Neural cell (in vitro differentiated cells): ENCODE measurements around the gene PXDN. TPM values are rescaled to one million over a fixed set of nuclear protein-coding genes. Genes with fewer than 3 reads are reported as not detected.

Source experiments
- H2AFZ ChIP-seq: fragments of 200-600, 300-800 bp; sonication (generic), shearing (Covaris generic); 2 replicates; pipeline ENCODE4 v1.6.0; 2014; ENCODE audit warnings: low read depth, mild to moderate bottlenecking, antibody characterized with exemption, low read length, moderate library complexity
- H3F3A ChIP-seq: fragments of 200-600 bp; shearing (Covaris generic); 2 replicates; pipeline ENCODE4 v1.6.1; 2016; ENCODE audit warnings: mild to moderate bottlenecking, moderate library complexity, mixed read lengths, antibody characterized with exemption, low read length; ENCODE audit not compliant: insufficient read depth, poor library complexity, severe bottlenecking
- H3K27ac ChIP-seq: fragments of 200-600, 300-800 bp; sonication (generic), shearing (Covaris generic); 2 replicates; pipeline ENCODE4 v1.5.1; 2014; ENCODE audit warnings: mild to moderate bottlenecking, low read length, moderate library complexity
- H3K27me3 ChIP-seq: fragments of 300-800, 200-600 bp; sonication (generic), shearing (Covaris generic); 2 replicates; pipeline ENCODE4 v1.6.0; 2014; ENCODE audit warnings: mild to moderate bottlenecking, low read depth, low read length, moderate library complexity; ENCODE audit not compliant: insufficient read depth
- H3K36me3 ChIP-seq: fragments of 300-800, 200-600 bp; sonication (generic), shearing (Covaris generic); 2 replicates; pipeline ENCODE4 v1.5.1; 2014; ENCODE audit warnings: mild to moderate bottlenecking, antibody characterized with exemption, low read length, moderate library complexity; ENCODE audit not compliant: insufficient read depth
- H3K4me2 ChIP-seq: fragments of 300-800, 200-600 bp; sonication (generic), shearing (Covaris generic); 2 replicates; pipeline ENCODE4 v1.6.0; 2014; ENCODE audit warnings: mild to moderate bottlenecking, low read length
- H3K4me3 ChIP-seq: fragments of 300-800, 200-600 bp; sonication (generic), shearing (Covaris generic); 2 replicates; pipeline ENCODE4 v1.5.1; 2014; ENCODE audit warnings: mild to moderate bottlenecking, low read length, moderate library complexity
- H3K79me2 ChIP-seq: fragments of 200-600 bp; shearing (Covaris generic); replicated peaks from 2 replicates; pipeline ENCODE4 v1.6.0; 2014; ENCODE audit warnings: mild to moderate bottlenecking, low read length, moderate library complexity; ENCODE audit not compliant: insufficient read depth
- H3K9ac ChIP-seq: fragments of 300-800, 200-600 bp; sonication (generic), shearing (Covaris generic); 2 replicates; pipeline ENCODE4 v1.6.1; 2016; ENCODE audit warnings: mild to moderate bottlenecking, low read length, mixed read lengths
- H3K9me2 ChIP-seq: fragments of 200-600 bp; shearing (Covaris generic); 2 replicates; pipeline ENCODE4 v1.6.1; 2016; ENCODE audit warnings: mild to moderate bottlenecking, low read length, mixed read lengths; ENCODE audit not compliant: insufficient read depth
- H3K9me3 ChIP-seq: fragments of 200-600, 300-800 bp; sonication (generic), shearing (Covaris generic); 2 replicates; pipeline ENCODE4 v1.6.1; 2016; ENCODE audit warnings: mild to moderate bottlenecking, mixed run types, low read length, moderate library complexity, mixed read lengths
- H4K20me1 ChIP-seq: fragments of 200-600 bp; shearing (Covaris generic); 2 replicates; pipeline ENCODE4 v1.6.1; 2016; ENCODE audit warnings: mild to moderate bottlenecking, mixed run types; ENCODE audit not compliant: insufficient read depth
- EP300 ChIP-seq: fragments of 450-650 bp; conservative IDR thresholded peaks from 2 replicates; pipeline ENCODE4 v1.6.1; 2014; ENCODE audit warnings: antibody characterized with exemption, mild to moderate bottlenecking, moderate library complexity; ENCODE audit not compliant: poor library complexity, severe bottlenecking
- EZH2 ChIP-seq: fragments of 200-600, 300-800 bp; shearing (Covaris generic), sonication (generic); IDR thresholded peaks from 2 replicates; pipeline ENCODE4 v1.6.1; 2014; ENCODE audit warnings: antibody characterized with exemption, low read length, borderline replicate concordance, mild to moderate bottlenecking; ENCODE audit not compliant: insufficient read depth, poor library complexity, severe bottlenecking
- MXI1 ChIP-seq: fragments of 450-650 bp; conservative IDR thresholded peaks from 2 replicates; pipeline ENCODE4 v1.6.1; 2014; ENCODE audit warnings: antibody characterized with exemption, mild to moderate bottlenecking; ENCODE audit not compliant: poor library complexity, severe bottlenecking
- POLR2AphosphoS5 ChIP-seq: IDR thresholded peaks from 2 replicates; pipeline ENCODE4 v1.6.1; 2012
- RAD21 ChIP-seq: fragments of 450-650 bp; conservative IDR thresholded peaks from 2 replicates; pipeline ENCODE4 v1.6.1; 2014; ENCODE audit warnings: antibody characterized with exemption, mild to moderate bottlenecking, moderate library complexity
- REST ChIP-seq: IDR thresholded peaks from 2 replicates; pipeline ENCODE4 v1.6.1; 2012; ENCODE audit warnings: borderline replicate concordance
- SMC3 ChIP-seq: fragments of 450-650 bp; conservative IDR thresholded peaks from 2 replicates; pipeline ENCODE4 v1.6.1; 2014; ENCODE audit warnings: antibody characterized with exemption, mild to moderate bottlenecking, moderate library complexity; ENCODE audit not compliant: poor library complexity
- TAF1 ChIP-seq: IDR thresholded peaks from 2 replicates; pipeline ENCODE4 v1.6.1; 2012; ENCODE audit warnings: low read depth
- polyA plus RNA-seq: library from polyadenylated mRNA; depleted of rRNA; stranded (reverse); fragments of >200 nt; gene quantifications from 2 replicates; pipeline ENCODE4 v1.2.3, GENCODE V29; 2014
- TF ChIP-seq, protein P1 (sequence below): fragments of 450-650 bp; IDR thresholded peaks from 2 replicates; pipeline ENCODE4 v1.5.1; 2014; ENCODE audit warnings: antibody characterized with exemption, mild to moderate bottlenecking, moderate library complexity; ENCODE audit not compliant: poor library complexity, severe bottlenecking

The PXDN gene
- polyA plus RNA-seq, 1 donor from 2014 or later: 181 TPM

DNA sequence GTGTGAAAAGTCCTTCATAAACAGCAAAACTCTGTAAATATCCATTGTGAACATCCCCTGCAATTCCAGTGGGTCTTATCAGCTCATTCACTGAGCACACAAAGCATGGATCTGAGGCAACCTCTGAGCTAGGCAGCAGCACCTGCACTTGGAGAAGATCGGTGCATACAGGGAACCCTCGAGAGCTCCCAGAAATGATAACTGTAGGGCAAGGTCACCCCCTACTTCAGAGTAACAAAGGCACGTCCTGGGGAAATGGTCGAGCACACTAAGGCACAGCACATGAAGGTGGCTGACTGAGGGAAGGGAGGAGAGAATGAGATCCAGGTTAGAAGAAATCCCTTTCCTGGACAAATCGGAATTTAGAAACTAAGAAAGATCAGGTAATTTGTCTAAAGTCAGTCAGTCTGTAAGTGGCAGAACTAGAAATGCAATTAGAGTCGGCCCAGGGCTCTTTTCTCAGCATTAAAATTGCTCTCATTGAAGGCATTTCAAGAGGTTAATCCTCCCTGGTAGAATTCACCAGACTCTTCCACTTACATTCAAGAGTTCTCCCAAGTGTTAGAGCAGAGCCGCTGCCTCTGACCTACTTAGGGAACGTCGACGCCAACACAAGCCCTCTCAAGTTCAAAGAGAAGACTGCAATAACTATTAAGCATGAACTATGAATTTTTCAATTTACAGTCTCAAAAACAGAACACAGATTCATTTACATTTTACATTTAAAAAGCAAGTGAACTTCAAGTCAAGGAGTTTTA, 45.9 kb downstream of the PXDN start:
- Histone ChIP-seq H3K4me3 (no peak overlapping the region), H3K4me2 (no peak overlapping the region), H4K20me1 (peaks cover 1% of the 10 kb centered on the region), H3K36me3 (no peaks in the 10 kb centered on the region), H3K9me3 (no peaks in the 10 kb centered on the region), H3K9me2 (no peaks in the 10 kb centered on the region), H3K79me2 (peaks cover 34% of the 10 kb centered on the region), H2AFZ (no peak overlapping the region), H3K27ac (no peak overlapping the region), H3K9ac (no peak overlapping the region), H3F3A (no peaks in the 10 kb centered on the region), H3K27me3 (no peaks in the 10 kb centered on the region)
- TF ChIP-seq RAD21: no peak
- TF ChIP-seq SMC3: no peak
- no peak for TF ChIP-seq REST
- no peak for TF ChIP-seq EZH2
- TF ChIP-seq POLR2AphosphoS5: no peak
- no peak for TF ChIP-seq MXI1
- no peak for TF ChIP-seq EP300
- TF ChIP-seq, protein P1, sequence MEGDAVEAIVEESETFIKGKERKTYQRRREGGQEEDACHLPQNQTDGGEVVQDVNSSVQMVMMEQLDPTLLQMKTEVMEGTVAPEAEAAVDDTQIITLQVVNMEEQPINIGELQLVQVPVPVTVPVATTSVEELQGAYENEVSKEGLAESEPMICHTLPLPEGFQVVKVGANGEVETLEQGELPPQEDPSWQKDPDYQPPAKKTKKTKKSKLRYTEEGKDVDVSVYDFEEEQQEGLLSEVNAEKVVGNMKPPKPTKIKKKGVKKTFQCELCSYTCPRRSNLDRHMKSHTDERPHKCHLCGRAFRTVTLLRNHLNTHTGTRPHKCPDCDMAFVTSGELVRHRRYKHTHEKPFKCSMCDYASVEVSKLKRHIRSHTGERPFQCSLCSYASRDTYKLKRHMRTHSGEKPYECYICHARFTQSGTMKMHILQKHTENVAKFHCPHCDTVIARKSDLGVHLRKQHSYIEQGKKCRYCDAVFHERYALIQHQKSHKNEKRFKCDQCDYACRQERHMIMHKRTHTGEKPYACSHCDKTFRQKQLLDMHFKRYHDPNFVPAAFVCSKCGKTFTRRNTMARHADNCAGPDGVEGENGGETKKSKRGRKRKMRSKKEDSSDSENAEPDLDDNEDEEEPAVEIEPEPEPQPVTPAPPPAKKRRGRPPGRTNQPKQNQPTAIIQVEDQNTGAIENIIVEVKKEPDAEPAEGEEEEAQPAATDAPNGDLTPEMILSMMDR: no peak
- no peak for TF ChIP-seq TAF1

GRCh38 chr2:1697601-1698000, 46.7 kb downstream of the PXDN start:
- Histone ChIP-seq H3K79me2 (peaks cover 40% of the 10 kb centered on the region), H3K9me2 (no peaks in the 10 kb centered on the region), H2AFZ (no peak overlapping the region), H3K4me3 (no peak overlapping the region), H3K9me3 (no peaks in the 10 kb centered on the region), H3K4me2 (no peak overlapping the region), H3K27ac (no peak overlapping the region), H3K36me3 (peaks cover 2% of the 10 kb centered on the region), H3F3A (no peaks in the 10 kb centered on the region), H4K20me1 (peaks cover 5% of the 10 kb centered on the region), H3K27me3 (no peaks in the 10 kb centered on the region), H3K9ac (no peak overlapping the region)
- TF ChIP-seq POLR2AphosphoS5 (no peak), EP300 (no peak), EZH2 (no peak), RAD21 (no peak), SMC3 (no peak), TAF1 (no peak), MXI1 (no peak), REST (no peak)
- TF ChIP-seq, protein P1: no peak
